HG03432 (cell line): ENCODE data around the gene POLR2I.
A peak's percentile ranks its signal among the peaks of the same experiment; 100 is the strongest.
"Not testable (repeated sequence)": the region's sequence is repeated elsewhere in the genome, so short reads cannot be mapped to it uniquely, and the experiment has no call there.

Source experiments
- ATAC-seq: cut with Tn5 transposase; IDR thresholded peaks from one replicate; pipeline ENCODE4 v1.9.1; 2021; ENCODE audit warnings: mild to moderate bottlenecking, moderate library complexity; ENCODE audit not compliant: unreplicated experiment

Gene POLR2I

DNA sequence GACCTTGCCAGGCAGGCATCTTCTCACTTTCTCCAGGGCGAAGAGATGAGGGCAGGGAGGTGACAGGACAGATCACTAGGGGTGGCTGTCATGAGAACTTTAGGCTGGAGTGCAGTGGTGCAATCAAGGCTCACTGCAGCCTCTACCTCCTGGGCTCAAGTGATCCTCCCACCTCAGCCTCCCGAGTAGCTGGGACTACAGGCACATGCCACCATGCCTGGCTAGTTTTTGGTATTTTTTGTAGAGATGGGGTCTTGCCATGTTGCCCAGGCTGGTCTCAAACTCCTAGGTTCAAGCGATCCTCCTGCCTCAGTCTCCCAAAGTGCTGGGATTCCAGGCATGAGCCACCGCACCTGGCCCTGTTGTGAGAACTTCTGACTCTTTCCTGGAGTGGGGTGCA is 20.2 kb upstream of the POLR2I start:
- ATAC-seq, result not testable (repeated sequence)

DNA sequence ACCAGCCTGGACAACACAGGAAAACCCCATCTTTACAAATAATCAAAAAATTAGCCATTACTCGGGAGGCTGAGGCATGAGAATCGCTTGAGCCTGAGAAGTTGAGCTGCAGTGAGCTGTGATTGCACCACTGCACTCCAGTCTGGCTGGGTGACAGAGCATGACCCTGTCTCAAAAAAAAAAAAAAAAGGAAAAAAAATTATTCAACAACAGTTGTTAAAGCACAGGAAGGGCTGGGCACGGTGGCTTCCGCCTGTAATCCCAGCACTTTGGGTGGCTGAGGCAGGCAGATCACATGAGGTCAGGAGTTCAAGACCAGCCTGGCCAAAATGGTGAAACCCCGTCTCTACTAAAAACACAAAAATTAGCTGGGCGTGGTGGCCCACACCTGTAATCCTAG is 16.5 kb upstream of the POLR2I start:
- ATAC-seq, result not testable (repeated sequence)

DNA sequence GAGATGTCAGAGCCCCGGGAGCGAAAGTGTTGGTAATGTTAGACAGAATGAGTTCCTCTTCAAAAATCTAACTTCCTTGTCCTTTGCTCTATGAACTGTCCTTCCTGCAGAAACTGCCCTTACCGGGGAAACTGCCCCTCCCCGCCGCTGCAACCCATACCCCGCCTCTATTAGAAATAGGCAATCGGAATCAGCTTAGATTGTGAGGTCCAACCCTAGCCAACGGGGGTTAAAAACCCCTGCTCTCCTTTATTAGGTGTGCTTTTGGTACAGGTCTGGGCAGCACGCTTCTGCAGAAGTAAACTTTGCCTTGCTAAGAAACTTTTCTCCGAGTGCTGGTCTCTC is 13.7 kb upstream of the POLR2I start:
- ATAC-seq, result no peak

DNA sequence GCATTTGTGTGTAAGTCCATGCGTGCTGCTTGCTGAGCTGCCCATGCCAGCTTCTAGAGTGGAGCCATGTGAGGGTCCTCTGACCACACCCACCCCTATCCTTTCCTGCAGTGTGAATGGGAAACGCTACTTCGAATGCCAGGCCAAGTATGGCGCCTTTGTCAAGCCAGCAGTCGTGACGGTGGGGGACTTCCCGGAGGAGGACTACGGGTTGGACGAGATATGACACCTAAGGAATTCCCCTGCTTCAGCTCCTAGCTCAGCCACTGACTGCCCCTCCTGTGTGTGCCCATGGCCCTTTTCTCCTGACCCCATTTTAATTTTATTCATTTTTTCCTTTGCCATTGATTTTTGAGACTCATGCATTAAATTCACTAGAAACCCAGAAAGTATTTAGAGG is 10.9 kb upstream of the POLR2I start:
- ATAC-seq, result no peak

DNA sequence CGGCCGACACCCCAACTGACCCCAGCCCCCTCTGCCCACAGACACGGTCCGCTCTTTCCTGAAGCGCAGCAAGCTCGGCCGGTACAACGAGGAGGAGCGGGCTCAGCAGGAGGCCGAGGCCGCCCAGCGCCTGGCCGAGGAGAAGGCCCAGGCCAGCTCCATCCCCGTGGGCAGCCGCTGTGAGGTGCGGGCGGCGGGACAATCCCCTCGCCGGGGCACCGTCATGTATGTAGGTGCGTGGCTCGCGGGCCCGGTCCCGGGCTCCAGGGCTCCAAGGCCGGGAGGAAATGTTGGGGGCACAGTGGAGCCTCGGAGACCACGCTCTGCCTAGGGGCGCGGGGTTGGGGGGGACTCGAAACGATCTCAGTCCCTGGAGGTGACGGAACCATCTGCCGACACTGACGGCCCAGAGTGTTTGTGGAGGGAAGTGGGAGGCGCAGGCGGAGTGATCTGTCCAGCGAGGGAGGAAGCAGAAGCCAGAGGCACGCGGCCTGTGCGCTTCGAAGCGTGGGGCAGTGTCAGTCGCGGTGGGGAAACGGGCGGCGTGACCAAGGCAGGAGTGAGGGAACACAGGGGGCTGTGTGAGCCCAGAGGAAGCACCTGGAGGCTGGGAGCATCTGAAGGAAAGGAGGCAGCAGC is 6.9 kb upstream of the POLR2I start:
- no peak for ATAC-seq

DNA sequence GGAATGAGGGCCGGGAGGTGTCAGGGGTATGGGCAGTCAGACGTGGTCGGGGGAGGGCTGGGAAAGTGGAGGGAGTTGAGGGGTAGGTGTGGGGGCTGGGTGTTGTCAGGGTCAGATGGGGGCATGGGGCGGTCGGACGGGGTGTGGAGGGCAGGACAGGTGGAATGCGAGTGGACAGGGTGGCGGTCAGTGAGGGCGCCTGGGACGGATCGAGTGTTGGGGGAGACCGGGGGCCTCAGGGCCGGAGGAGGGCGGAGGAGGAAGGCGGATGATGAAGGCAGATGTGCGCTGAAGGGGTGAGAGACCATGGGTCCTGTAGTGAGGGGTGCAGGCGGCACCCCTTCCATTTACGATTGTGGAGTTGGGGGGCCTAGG is 6.3 kb upstream of the POLR2I start:
- ATAC-seq, result no peak

DNA sequence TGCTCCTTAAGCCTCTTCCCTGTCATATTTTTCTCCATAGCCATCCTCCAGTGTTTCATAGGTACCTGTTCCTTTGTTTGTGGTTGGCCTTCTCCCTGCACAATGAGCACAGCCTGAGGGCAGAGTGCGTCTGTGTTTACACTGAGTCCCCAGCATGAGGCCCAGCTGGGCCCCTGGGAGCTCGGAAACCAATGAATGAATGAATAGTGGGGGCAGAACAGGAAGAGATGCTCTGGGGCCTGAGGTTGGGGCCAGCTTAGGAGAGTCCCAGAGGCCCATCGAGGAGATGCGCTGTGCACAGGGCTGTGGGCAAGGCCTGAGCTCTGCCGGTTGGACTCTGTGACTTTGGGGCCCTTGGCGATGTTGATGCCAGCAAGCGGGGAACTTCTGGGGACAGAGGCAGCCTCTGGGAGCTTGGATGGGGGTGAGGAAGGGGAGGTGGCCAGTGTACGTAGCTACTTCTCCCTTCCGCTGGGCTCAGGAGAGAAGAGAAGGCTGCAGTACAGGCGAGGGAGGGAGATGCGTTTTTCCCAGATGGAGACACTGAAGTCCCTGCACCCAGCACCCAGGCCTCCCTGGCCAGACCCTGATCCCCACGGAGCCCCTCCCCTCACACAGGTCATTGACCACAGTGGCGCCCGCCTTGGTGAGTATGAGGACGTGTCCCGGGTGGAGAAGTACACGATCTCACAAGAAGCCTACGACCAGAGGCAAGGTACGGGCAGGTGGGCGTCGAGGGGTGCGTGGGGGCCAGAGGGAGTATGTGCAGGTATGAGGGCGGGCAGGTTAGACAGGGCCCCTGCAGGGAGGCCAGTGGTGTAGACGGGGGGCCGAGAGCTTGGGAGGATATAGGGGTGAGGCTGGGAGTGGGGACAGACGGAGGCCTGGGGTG is 5.7 kb upstream of the POLR2I start:
- ATAC-seq, result no peak

DNA sequence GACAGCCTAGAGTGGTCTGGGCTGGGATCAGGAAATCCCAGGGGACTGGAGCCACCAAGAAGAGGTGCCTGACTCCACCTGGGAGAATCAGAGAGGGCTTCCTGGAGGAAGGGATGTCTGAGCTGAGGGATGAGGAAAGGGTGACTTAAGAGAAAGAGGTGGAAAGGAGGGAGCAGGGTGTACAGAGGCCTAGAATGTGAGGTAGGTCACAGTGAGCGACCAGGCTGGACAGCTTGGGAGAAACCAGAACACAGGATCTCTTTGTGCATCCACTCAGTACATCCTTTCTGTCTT is 1.6 kb upstream of the POLR2I start:
- ATAC-seq, result no peak

DNA sequence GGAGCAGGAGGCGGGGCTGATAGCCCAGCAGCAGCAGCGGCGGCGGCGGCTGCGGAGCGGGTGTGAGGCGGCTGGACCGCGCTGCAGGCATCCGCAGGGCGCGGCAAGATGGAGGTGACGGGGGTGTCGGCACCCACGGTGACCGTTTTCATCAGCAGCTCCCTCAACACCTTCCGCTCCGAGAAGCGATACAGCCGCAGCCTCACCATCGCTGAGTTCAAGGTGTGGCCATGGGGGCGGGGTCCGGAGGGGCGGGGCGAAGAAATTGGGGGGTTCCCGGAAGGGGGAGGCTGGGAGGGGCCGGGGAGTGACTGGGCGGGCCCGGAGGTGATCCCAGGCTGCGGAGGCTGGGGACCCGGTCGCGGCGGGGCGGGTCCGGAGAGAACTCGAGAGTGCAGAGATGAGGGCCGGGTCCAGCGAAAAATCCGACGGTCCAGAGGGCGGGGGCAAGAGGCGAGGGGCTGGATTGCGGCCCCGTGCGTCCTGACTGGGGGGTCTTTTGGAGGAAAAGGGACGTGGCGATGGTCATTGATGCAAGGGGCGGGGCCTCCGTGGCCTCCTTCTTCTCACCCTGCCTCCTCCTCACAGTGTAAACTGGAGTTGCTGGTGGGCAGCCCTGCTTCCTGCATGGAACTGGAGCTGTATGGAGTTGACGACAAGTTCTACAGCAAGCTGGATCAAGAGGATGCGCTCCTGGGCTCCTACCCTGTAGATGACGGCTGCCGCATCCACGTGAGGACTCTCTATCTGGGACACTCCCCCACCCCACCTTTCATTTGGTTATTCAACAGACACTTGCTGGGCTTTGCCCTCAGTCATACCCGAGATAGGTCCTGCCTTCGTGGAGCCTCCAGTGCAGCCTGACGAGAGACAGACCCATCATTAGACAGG is 1.0 kb upstream of the POLR2I start, which contains the start of gene TBCB:
Gene TBCB, plus strand, starts transcription at position 16 of the 891 bp plus-strand sequence. Its CDS starts 93 bp downstream, at position 109.
- ATAC-seq, result peak; percentile 36

DNA sequence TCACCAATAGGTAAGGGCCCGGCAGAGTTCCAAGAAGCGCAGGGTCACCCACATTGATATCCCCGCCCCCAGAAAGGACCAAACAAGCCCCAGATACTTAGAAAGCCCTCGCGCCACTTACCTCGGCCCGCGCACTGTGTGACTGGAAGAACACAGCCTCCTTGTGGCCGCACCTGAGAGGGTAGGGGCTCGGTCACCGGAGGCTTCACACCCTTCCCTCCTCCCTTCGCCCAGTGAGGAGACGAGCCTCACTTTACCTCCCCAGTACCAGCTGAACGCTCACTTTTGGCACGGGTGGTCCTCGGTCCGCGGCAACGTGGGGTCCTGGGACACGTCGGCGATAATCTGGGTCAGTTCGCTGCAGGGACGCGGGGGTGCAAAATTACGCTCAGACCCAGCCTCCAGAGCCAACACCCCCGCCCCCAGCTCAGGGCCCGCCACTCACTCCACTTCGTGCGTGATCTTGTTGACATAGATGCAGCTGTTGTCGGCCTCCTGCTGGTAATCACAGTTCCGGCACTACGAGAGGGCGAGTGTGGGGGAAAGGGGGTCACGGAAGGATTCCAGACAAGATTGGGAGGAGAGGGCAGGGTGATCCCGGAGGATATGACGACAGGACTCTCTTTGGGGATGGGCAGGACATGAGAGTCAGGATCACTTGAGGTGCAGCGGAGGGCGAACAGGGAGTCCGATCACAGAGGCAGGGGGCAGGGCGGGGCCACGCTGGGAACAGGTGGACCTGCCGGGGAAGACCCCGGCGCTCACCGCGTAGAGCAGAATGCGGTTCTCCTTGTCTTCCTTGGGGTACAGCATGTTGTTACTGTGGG is 568 bp downstream of the POLR2I start:
- peak; percentile 3 for ATAC-seq

DNA sequence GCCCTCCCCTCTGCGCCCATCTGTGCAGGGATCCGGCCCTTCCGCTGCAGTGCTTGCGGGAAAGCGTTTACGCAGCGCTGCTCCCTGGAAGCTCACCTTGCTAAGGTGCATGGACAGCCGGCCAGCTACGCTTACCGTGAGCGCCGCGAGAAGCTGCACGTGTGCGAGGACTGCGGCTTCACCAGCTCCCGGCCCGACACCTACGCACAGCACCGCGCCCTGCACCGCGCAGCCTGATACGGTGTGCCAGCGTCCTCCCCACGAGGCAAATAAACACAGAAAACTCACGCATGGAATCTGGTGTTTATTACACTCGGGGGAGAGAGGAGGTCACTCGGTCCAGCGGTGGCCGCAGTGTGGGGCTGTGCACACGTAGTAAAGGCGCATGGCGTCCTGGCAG is 1.2 kb downstream of the POLR2I start:
- no peak for ATAC-seq

DNA sequence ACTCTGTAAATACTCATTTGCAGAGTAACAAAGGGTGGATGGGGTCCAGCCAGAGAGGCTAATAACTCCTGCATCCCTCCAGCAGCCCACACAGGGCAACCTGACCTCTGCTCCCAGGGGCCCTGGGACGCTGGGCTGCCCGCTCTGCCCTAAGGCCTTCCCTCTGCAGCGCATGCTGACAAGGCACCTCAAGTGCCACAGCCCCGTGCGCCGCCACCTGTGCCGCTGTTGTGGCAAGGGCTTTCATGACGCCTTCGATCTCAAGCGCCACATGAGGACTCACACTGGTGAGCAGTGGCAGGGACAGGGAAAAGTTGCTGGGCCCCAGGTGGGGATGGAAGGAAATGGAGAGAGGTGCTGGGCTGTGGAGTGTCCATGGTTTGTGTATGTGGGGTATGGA is 2.0 kb downstream of the POLR2I start:
- ATAC-seq, result no peak

DNA sequence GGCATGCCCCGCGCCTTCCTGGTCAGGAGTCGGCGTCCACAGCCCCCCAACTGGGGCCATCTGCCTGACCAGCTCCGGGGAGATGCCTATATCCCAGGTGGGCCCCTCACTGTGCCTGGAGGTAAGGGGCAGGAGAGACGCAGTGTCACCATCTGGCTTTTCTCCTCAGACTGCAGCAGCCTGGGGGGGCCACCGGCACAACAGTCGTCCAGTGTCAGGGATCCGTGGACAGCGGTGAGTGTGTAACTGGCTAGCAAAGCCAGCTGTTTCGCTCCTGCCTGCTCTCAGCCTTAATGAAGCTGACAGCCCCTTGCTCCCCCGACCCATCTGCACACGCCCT is 3.5 kb downstream of the POLR2I start:
- ATAC-seq, result no peak

DNA sequence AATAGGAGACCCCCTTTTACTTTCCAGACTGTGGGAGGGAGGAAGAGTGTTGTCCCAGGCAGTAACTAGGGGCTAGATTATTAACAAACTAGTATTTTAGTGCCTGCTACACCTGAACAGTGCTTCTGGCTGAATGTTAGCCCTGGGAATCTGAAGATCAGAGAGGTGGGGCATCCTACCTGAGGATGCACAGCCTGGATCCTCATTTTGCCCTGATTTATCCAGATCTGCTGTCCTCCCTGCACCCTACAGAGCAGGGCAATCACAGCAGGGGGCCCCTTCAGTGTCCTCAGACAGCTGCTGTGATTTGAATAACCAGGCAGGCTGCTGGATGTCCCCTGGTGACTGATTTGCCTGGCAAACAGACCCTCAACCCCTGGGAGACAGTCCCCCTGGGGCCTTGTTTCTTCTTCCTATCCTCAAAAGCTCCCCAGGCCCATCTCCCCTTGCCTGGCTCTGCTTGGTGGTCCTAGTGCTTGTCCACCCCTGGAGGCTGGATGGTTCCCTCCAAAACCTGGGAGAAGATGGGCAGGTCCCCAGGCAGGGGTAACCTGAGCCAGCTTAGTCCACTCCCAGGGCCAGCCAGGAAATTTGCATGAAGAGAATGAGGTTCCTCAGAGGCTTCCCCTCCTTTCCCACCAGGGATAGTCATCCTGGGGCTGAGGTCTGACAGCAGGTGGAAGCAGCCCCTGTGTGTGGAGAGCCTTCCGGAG is 4.0 kb downstream of the POLR2I start, which contains the start of gene OVOL3:
Gene OVOL3, plus strand, starts transcription at position 657 of the 713 bp plus-strand sequence. CDS start 60 bp downstream, outside the sequence.
- ATAC-seq, result no peak

DNA sequence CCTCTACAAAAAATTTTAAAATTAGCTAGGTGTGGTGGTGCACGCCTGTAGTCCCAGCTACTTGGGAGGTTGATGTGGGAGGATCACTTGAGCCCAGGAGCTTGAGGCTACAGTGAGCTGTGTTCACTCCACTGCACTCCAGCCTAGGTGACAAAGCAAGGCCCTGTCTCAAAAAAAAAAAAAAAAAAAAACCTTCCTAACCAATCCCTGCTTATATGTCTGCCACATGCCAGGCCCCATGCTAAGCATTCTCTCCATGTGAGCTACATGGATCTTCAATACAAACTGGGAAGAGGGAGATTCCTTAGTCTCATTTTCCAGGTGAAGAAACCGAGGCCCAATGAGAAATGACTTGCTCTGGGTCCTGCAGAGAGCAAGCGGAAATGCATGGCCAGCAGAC is 6.0 kb downstream of the POLR2I start:
- no peak for ATAC-seq

DNA sequence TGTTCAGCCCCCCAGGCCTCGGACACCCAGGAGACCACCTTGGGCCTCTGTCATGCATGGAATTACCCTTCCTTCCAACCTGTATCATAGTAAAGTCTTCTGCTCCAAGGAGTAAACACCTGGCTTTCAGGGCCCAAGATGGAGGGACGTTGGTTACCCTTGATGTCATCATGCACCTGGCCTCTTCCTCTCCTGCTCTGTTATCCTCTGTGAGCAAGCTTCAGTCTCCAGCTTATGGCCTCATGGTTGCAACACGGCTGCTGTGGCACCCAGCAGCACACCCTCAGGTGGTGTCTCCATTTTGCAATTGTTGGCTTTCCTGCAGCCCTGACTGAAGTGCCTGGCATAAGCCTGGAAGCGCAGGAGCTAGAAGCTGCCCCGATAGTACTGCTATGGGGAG is 7.7 kb downstream of the POLR2I start:
- ATAC-seq, result no peak

DNA sequence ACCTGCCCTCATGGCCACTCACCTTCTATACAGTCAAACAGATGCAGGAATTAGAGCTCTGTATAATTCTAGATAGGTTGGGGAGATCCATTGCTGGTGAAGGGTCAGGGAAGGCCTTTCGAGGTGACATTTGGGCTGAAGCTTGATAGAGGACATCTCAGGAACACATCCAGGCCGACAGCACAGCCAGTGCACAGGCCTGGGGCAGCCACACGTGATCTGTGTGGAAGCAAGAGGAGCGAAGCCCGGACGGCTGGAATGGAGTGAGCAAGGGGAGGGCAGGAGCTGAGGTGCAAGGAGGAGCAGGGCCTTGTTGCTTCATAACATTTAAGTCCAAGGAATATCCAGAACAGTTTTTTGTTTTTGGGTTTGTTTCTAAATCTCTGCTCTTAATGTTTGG is 8.2 kb downstream of the POLR2I start:
- ATAC-seq, result no peak

DNA sequence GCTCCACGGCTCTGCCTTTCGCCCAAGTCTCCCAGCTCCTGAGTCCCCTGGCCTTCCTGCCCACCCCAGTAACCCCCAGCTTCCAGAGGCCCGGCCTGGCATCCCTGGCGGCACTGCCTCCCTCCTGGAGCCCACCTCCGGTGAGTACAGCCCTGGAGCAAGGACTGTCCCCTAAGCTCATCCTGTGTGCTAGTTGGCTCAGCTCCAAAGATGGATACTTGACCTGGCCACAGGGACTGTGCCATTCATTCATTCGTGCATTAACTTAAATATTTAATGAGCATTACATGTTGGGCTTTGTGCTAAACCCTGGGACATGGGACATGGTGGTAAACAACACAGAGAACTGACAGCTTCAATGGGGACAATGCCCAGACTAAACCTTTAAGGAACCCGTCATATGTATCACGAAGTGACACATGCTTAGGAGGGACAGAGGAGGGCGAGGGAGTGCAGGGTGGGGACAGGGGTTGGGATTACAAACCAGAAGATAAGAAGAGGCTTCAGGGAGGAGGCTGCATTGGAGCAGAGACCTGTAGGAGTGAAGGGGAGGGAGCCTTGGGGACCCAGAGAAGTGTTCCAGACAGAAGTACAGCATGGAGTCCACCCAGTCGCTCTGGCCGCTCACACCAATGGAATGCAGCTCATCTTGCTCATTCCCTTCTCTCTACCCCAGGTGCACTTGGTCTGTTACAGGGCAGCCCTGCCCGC is 10.7 kb downstream of the POLR2I start:
- ATAC-seq, result no peak

DNA sequence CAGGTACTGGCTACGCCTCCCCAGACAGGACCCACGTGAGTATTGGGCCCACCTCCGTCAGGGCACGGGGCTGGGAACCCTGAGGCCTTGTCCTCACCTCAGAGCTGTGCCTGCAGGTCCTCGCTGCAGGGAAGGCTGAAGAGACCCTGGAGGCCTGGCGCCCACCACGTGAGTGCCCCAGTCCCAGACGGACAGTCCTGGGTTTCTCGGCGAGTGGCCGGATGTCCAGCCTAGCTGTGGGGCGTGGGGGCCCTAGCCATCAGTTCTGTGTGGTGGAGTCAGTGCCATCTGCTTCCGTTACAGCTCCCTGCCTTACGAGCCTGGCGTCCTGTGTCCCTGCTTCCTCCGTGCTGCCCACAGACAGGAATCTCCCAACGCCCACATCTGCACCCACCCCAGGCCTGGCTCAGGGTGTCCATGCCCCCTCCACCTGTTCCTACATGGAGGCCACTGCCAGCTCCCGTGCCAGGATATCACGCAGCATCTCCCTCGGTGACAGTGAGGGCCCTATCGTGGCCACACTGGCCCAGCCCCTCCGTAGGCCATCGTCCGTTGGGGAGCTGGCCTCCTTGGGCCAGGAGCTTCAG is 11.5 kb downstream of the POLR2I start:
- no peak for ATAC-seq
